ENCODE measurements around the gene UBE2A.

The UBE2A gene

DNA sequence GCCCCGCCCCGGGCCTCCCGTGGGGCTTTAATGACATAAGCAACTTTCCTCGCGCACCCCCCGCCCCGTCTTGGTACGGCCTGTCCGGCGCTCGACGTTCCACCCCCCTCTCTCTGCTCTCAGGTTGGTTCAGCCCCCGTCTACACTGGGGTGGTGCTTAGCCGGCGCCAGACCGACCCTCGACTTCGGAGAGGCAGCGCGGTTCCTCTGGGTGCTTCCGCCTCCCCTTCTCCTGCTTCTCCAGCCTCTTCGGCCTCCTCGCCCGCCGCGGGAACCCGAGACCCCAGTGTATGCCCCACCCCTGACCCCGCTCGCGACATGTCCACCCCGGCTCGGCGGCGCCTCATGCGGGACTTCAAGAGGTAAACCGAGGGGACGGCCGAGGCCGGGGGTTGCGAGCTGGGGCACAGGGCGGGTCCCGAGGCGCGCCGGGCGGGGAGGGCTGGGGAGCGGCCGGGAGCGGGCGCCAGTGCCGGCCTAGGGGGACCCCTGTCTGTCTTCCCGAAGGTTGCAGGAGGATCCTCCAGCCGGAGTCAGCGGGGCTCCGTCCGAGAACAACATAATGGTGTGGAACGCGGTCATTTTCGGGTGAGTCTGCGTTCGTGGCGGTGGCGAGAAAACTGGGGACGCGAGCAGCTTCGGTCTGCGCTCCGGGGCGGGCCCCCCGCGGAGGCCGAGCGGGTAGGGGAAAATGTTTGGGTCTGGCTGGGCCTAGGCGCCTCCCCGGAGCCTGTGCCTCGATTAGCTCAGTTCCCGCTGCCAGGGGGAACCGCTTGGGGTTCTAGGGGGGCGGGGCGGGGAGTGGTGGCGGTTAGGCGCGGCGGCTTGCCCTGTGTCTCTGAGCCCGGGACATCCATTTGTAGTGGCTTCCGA, at the start of gene UBE2A:
TSS of gene UBE2A (plus strand) at position 170 of the 873 bp plus-strand sequence. CDS start at position 319, 149 bp downstream.
- DNase-seq (ENCODE audit: low spot score), result peak; percentile 84

DNA sequence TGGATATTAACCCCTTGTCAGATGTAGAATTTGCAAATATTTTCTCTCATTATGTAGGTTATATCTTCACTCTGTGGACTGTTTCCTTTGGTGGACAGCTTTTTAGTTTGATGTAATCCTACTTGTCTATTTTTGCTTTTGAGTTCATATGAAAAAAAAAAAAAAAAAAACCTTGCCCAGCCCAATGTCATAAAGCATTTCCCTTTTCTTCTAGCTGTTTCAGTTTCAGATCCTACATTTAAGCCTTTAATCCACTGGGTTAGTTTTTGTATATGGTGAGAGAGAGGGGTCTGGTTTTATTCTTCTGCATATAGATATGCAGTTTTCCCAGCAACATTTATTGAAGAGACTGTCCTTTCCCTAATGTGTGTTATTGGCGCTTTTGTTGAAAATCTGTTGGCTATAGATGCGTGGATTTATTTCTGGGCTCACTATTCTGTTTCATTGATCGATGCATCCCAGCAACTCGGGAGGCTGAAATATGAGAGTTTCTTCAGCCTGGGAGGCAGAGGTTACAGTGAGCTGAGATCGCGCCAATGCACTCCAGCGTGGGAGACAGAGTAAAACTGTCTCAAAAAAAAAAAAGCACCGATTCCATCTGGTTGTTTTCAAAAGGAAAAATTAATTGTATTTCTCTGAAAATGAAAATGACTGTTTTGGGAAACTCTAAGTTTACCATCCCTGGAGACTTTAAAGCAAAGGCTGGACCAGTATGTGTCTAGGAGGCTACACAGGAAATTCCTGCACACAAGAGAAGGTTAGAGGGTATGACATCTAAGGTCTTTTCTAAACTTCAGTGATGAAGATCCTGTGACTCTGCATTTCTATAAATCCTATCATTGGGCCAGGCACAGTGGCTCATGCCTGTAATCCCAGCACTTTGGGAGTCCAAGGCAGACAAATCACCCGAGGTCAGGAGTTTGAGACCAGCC, 44.8 kb upstream of the UBE2A start:
- DNase-seq (ENCODE audit: low spot score), result no peak

DNA sequence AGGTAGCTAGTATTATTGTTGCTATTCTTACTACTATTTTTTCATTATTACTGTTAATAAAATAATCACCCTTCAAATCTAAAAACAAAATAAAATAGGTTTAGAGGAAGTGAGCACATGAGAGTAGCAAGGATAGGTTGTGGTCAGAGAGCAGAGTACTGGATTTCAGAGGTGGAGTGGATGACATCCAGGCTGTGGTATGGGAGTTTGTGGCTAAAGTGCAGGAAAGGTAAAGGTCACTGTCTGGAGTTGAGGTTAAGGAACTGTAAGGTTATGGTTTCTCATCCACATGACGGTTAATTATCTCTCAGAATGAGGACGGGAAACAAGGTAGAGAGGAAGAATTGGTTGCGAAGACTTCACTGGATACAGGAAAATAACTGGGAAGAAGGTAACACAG, 36.9 kb upstream of the UBE2A start:
- no peak for DNase-seq (ENCODE audit: low spot score)

- DNase-seq (ENCODE audit: low spot score), result no peak
Observed at GRCh38 chrX:119539872-119540271, 34.5 kb upstream of the UBE2A start.

DNA sequence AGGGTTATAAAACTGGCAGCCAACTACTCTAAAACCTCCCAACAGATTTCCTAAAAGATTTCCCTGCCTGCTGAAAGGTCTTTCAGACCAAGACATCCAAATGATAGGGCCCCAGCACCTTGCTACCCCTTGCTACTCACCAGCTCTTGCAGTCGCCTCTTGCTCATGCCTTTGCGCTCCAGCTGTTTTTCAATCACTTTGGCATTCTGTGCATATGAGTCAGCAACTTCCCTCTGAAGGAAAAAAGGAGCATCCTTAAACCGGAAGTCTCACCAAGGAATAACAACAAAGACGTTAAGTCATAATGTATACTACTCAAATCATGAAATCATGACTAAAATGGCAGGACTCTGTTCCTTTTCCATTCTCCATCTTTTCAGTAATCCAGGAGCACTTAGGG, 33.2 kb upstream of the UBE2A start:
- DNase-seq (ENCODE audit: low spot score), result no peak

- no peak for DNase-seq (ENCODE audit: low spot score)
Observed at GRCh38 chrX:119549327-119550016, 24.9 kb upstream of the UBE2A start.

- no peak for DNase-seq (ENCODE audit: low spot score)
Observed at GRCh38 chrX:119552508-119552907, 21.9 kb upstream of the UBE2A start.

DNA sequence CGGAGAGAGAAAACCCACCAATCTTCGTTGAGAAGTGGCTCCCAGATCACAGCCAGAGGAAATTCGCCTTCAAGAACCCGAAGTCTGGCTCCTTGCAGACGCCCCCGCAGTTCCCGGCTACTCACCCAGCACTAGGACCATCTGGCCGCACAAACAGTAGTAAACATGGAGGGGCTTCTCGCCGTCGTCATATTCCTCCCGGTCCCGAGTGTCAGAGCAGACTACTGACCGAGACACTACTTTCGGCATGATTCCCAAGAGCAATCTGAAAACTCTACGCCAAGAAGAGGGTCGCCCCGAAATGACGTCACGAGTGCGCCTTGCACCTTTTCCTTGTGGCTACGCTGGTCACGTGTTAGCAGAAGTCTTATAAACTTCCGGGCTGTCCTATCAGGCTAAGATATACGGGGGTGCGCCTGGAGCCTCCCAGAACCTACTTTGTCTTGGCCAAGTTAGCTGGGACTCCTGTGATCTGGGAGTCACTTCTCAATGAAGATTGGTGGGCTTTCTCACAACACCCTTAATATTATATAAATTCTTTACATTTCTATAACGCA, 9.2 kb upstream of the UBE2A start, which contains the start of gene STEEP1:
TSS of gene STEEP1 (minus strand) at position 303 of the 557 bp plus-strand sequence. CDS start at position 249, 54 bp downstream.
- peak; percentile 88 for DNase-seq (ENCODE audit: low spot score)

DNA sequence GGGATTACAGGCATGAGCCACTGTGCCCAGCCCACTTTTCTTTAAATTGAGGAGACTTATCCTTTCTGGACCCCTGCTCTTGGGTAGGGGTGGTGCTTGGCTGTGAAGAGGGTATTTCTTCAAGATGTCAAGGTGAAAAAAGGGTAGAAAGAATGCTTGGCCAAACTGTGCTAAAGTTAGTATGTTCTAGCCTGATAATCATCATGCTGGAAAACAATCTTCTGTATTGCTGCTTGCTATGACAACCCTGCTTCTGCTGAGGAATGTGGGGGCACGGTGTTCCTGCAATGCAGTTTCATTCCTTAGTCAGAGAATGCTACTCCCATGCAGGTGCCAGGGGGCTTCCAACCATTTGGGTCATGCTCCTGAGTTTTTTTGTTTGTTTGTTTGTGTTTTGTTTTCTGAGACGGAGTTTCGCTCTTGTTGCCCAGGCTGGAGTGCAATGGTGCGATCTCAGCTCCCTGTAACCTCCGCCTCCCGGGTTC, 4.0 kb upstream of the UBE2A start:
- no peak for DNase-seq (ENCODE audit: low spot score)

- DNase-seq (ENCODE audit: low spot score), result no peak
Observed at GRCh38 chrX:119573222-119573621, 1.1 kb upstream of the UBE2A start.

GRCh38 chrX:119573840-119574393, 446 bp upstream of the UBE2A start:
- DNase-seq (ENCODE audit: low spot score), result no peak

DNA sequence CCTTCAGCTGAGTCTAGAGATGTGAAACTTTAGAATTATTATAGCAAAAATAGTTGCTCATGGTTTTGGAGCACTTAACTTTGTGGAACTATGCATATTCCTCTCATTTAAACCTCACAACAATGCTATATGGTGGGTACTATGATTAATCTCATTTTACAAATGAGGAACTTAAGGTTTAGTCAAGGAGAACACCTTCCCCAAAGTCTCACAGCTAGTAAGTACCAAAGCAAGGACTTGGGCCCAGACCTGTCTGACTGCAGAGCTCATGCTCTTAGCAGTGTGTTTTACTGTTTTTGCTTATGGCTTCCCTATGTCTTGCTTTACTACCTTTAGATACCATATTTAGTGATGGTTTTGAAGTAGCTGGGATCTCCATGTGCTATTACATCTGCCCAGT, 5.1 kb downstream of the UBE2A start:
- DNase-seq (ENCODE audit: low spot score), result no peak

- DNase-seq (ENCODE audit: low spot score), result no peak
Observed at GRCh38 chrX:119583431-119584059, 9.2 kb downstream of the UBE2A start.

GRCh38 chrX:119589810-119590209, 15.4 kb downstream of the UBE2A start:
- DNase-seq (ENCODE audit: low spot score), result no peak

DNA sequence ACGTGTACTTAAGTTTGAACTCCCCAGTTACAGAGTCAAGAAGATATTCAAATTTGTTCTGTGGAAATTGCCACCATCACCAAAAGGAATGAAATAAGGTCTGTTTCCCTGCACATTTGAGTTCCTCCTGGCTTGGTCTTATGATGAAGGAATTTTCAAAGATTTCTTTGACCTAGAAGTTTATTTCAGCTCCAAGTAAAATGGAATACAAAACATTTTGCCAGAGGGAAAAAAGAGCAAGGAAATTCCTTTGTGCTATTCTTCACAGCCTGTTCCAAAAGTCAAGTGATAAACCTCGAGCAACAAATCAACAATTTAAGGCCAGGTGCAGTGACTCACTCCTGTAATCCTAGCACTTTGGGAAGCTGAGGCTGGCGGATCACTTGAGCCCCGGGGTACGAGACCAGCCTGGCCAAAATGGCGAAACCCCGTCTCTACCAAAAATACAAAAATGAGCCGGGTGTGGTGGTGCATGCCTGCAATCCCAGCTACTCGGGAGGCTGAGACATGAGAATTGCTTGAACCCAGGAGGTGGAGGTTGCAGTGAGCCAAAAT, 28.4 kb downstream of the UBE2A start:
- DNase-seq (ENCODE audit: low spot score), result no peak

GRCh38 chrX:119604766-119605463, 30.6 kb downstream of the UBE2A start:
- DNase-seq (ENCODE audit: low spot score), result no peak

DNA sequence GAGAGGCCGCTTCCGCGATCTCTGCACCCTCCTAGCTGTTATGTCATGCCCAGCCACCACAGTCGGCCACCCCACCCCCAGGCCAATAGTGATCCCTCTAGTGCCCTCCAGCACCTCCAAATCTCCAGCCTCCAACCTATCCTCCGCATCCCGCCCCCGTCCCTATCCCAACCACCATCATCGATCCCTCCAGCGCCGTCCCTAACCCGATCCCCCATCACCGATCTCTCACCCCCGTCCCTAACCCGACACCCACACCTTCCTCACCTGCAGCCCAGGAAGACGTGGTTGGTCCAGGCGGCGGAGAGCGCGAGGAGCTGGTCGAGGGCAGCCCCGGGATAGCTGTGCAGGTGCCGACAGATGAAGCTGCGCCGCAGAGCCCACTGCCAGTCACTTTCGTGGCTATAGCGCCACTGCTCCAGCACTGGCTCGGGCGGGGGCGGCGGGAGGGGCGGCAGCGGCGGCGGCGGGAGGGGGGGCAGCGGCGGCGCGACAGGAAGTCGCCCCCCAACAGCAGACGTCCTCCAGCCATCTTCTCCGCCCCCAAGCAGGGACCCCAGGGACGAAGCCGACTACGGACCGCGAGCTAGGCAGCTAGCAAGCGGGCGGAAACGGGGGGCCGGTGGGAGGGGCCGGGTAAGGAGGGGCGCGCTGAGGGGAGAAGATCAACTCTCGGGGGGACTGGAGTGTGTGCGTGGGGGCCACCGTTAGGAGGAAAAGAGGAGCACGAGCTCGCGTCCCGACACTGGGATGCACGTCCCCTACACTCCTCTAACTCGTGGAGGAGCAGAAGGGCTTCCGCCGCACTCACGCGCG, 31.3 kb downstream of the UBE2A start:
- peak; percentile 6 for DNase-seq (ENCODE audit: low spot score)

DNA sequence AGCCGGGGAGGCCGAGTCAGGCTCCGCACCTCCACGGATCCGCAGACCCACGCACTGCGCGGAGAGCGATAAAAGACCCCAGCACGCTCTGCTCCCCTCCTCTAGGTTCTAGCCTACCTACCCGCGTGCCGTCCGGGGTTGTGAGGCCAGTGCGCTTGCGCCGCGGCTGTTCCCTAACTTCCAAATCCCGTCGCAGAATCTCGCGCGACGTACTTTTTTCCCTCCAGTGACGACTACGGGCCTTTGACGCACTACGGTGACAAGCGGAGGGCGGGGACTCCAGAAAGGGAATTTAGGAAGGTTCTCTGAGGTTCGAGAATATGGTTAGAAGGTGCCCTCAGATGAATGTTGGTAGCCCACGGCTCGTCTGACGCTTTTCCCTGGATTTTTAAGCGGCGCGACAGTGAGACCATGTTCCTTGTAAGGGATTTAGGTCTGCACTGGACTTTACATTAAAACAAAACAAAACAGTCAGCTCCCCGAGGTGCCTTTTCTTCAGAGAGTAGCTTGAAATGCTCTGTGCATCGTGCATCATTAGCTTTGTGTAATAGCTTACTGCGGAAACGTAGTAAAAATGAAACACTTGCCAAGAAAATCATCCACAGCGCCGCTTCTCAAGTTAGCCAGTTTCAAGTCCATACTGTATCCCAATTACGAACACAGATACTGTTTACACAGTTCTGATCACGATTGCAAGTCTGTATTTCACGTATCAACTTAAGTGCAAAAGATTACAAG, 32.1 kb downstream of the UBE2A start, which contains the start of gene NKRF:
TSS of gene NKRF (minus strand) at position 145 of the 738 bp plus-strand sequence.
- DNase-seq (ENCODE audit: low spot score), result peak; percentile 90

Data from hematopoietic multipotent progenitor cell treated with erythropoietin and hydrocortisone succinate and interleukin-3 and kit ligand, for 15 days (in vitro differentiated cells).